ENCODE measurements around the gene RADIL.

DNA sequence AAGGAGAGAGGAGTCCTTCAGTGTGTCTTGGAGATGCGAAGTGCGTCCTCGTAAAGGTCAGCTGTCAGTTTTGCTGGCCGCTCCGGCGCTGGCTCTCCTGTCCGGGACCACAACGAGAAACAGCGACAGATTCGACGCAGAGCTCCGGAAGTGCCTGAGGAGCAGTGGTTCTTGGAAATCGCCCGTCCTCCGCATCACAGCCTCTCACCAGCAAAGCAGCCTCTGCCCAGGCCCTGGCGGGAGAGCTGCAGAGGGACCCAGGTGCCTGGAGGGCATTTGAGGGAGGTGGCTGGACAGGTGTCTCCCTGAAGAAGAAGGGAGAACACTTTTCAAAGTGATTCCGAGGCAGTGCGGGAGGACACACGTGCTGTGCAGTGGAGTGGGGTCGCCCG is 119.7 kb downstream of the RADIL start:
- TF ChIP-seq, protein P1, sequence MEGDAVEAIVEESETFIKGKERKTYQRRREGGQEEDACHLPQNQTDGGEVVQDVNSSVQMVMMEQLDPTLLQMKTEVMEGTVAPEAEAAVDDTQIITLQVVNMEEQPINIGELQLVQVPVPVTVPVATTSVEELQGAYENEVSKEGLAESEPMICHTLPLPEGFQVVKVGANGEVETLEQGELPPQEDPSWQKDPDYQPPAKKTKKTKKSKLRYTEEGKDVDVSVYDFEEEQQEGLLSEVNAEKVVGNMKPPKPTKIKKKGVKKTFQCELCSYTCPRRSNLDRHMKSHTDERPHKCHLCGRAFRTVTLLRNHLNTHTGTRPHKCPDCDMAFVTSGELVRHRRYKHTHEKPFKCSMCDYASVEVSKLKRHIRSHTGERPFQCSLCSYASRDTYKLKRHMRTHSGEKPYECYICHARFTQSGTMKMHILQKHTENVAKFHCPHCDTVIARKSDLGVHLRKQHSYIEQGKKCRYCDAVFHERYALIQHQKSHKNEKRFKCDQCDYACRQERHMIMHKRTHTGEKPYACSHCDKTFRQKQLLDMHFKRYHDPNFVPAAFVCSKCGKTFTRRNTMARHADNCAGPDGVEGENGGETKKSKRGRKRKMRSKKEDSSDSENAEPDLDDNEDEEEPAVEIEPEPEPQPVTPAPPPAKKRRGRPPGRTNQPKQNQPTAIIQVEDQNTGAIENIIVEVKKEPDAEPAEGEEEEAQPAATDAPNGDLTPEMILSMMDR (IDR thresholded peaks at IDR 0.05; ENCODE audit: low read depth, low read length, poor library complexity, severe bottlenecking), result no peak
- no peak for TF ChIP-seq EZH2phosphoT487 (IDR thresholded peaks at IDR 0.05; ENCODE audit: borderline replicate concordance, low read length)
